HK-2 (cell line): ENCODE measurements around the gene SNRPA1.

Experiments used
- DNase-seq: peaks from one replicate; pipeline ENCODE4 v3.0.0-alpha.2; 2018; ENCODE audit not compliant: unreplicated experiment

SNRPA1 gene

GRCh38 chr15:101258238-101259144 is 36.6 kb downstream of the SNRPA1 start:
- no peak for DNase-seq

DNA sequence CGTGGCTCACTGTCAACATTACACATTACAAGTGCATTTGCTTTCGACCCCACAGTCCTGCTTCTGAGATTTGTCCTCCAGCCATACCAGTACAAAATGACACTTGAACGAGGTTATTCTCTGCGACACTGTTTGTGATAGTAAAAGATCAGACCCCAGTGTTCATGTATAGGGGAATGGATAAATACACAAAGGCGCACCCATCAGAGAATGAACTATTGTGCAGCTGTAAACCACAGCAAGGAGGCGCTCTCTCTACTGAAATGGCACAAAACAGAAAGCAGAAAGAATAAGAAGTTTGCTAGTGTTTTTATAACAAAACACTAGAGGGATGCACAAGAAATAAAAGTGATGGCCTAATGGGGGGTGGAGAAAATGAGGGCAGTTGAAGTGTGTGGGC is 38.3 kb downstream of the SNRPA1 start:
- DNase-seq = no peak

- DNase-seq = no peak
Measured at GRCh38 chr15:101255615-101256241, 39.3 kb downstream of the SNRPA1 start.

DNA sequence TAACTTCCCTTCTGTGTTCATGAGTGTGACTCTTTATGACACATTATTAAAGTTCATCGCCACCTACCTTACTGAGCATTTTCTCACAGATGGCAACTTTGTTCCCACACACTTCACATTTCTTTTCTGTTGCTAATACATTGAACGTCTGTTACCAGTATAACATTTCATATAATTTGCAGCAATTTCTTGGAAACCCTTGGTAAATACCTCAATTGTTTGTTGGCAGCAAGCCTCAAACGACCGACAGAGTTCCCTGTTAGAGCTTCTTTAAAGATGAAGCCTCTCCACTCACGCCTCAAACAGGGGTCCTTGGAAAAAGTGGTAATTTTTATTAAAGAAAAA is 40.0 kb downstream of the SNRPA1 start:
- DNase-seq = no peak

GRCh38 chr15:101254157-101255050 is 40.6 kb downstream of the SNRPA1 start:
- no peak for DNase-seq

- no peak for DNase-seq
Measured at GRCh38 chr15:101252836-101253235, 42.2 kb downstream of the SNRPA1 start.

DNA sequence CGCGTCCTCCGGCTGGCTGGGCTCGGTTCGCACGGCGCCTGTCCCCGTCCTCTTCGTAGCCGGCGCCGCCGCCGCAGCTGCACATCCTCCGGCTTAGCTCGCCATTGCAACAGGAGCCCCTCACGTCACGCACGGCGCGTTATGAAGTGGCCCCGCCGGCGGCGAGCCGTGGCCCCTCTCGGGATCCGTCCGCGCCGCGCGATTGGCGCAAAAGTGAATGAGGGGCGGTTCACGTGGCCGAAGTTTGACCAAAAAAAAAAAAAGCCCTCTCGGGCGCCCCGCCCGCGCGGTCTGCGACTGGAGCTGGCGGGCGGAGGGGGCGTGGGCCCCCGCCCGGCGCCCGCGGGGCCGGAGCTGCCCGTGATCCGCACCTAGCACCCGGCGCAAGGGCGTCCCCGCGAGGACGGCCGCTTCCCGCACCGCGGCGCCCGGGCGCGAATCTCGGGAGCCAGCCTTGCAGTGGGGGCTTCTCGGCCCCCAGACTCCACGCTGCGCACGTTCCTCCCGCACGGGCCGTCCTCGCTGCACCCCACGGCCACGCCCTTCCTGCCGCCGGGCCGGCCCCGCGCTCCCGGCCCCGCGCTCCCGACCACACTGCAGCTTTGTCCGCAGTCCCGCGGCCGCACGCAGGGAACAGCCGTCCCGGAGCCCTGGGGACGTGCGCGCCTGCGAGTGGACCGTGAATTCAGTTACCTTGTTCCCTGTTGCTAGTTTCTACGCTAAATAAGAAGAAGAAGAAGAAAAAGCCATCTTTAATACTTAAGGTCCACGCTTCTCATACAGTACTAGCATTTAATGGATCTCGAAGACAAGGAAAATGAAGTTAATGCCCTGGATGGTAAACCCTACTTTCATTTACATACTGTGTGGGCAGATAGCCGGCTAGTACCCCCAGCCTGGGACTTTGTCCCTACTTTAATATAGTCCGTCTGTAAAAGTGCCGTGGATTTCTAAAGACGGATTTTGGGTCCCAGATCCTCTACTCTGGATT is 42.9 kb downstream of the SNRPA1 start, which contains the start of gene CHSY1:
CHSY1 (minus strand) TSS at position 219 of the 991 bp plus-strand sequence. CDS start 592 bp downstream, outside the sequence.
- DNase-seq = peak; percentile 81

DNA sequence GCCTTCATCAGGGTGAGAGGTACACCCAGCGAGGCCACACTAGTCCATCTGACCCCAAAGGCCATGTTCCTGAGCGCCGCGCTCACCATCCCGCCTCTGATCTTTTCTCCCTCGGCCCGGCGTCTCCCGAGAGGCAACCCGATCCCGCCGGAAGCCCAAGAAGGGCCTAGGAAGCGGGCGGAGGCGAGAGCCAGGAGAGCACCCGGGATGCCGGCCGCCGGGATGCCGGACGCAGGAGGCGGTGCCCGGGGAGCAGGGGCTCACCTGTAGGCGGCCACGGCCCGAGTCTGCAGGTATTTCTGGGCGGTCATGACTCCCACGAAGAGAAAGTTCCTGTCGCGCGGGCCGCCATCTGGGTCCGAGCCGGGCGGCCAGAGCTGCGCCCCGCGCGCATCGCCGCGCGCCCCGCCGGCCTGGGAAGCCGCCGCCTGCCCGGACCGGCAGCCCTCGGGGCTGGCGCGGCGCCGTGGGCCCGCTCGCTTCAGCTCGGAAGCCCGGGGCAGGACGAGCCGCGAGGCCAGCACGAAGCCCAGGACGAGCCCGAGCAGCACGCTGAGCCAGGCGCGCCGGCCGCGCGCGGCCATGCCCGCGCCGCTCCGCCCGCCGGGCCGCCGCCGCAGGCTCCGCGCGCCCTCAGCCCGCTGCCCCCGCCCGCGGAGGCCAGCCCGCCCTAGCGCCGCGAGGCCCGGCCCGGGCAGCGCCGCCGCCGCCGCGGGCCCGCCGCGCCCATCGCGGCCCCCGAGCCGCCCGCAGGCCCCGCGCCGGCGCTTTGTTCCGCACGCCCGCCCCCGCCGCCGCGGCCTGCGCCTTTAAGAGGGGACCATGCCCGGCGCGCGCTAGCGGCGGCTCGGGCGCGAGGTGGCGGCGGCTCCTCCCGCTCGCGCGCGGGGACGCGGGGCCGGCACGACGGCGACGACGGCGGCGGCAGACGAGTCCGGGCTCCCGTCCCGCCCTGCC is 43.9 kb downstream of the SNRPA1 start:
- DNase-seq = peak; percentile 49

GRCh38 chr15:101250341-101250831 is 44.7 kb downstream of the SNRPA1 start:
- no peak for DNase-seq

GRCh38 chr15:101248274-101248673 is 46.8 kb downstream of the SNRPA1 start:
- DNase-seq = no peak

DNA sequence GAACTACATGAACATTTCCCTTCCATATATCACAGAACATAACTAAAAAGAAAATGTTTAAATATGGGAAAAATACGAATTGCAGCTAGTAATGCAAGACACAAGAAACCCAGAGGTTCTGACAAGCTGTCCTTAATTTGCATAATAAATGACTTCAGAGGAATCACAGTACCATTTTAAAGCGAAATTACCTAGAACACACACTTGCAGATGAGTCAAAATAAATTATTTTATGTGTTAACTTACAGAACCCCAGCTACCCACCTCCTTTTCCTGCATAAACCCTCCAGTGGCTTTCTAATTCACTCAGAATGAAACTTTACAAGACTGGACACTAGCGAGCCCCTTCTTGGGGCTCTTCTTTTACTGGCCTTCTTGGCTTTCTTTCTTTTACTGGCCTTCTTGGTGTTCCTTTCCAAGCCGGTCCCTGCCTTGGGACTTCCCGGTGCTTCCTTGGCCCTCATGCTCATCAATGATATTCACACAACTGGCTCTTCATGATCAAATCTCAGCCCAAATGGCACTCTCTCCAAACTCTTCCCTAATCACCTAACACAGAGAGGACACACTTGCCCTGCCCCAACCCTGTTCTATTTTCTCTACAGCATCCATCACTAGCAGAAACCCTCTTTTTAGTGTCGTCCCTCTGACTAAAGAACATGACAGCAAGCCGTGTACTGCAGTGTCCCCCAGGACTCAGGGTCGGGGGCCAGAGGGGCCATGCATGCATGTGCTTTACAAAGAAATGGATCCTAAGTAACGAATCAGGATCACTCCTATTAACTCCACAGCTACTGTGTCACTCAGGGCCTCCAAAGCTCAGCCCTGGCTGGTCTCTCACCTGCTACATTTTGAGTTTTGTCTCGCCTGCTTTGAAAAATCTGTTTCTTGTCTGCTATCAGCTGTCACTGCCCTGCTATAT is 48.0 kb downstream of the SNRPA1 start:
- DNase-seq = no peak

GRCh38 chr15:101246391-101246790 is 48.7 kb downstream of the SNRPA1 start:
- no peak for DNase-seq

- DNase-seq = no peak
Measured at GRCh38 chr15:101244889-101245668, 50.0 kb downstream of the SNRPA1 start.

GRCh38 chr15:101244036-101244781 is 50.8 kb downstream of the SNRPA1 start:
- no peak for DNase-seq

- DNase-seq = no peak
Measured at GRCh38 chr15:101243420-101243819, 51.6 kb downstream of the SNRPA1 start.

DNA sequence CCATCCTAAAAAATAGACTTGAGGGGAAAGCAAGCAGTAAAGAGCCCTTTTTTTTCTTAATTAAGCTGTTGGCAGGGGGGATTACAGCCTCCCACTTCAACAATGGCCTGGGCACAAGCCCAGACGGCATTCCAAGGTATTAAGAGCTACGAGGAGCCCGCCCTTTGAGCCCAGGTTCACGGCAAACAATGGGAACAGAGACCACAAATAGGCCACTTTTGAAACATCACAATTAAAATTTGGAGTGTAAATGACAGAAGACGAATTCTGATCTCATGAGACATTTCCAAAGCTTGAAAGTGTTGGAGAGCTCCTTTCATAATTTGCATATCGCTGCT is 52.1 kb downstream of the SNRPA1 start:
- DNase-seq = no peak
